Measurements from ENCODE around the gene NSUN7.
A peak's percentile ranks its signal among the peaks of the same experiment; 100 is the strongest.
"Not testable (repeated sequence)": the region's sequence is repeated elsewhere in the genome, so short reads cannot be mapped to it uniquely, and the experiment has no call there.

The NSUN7 gene, protein sequence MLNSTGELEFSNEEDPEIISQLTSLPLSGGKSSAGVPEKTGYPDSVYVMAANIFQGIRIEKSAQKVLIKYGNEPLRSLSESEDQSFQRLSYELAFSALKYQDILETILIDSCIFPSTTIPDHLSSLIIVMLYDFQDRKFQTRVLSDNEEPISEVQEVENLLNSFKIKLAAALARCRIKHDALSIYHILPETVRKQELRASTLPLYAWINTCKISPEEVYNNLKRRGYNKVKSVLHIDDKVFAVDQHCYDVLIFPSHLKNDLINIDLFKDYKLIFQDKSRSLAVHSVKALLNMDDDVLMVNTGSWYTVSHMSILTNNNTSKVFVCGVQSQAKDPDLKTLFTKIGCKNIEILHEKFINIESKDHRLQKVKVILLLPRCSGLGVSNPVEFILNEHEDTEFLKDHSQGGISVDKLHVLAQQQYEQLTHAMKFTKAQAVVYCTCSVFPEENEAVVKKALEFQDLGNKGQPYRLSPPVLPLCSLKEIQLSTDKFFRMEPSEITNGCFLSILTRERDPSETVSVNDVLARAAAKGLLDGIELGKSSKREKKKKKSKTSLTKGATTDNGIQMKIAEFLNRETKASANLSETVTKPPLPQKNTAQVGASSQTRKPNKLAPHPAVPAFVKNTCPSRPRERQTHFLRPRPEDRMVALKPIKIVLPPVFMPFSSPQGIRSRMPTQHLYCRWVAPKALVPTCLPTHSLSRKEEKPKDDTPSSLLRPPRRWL

GRCh38 chr4:40749717-40750460, at the start of gene NSUN7:
Gene NSUN7, plus strand, starts transcription at chr4:40749955. Its CDS starts 739 bp downstream, at chr4:40750694.
- no peak for DNase-seq

- no peak for DNase-seq
Measured at GRCh38 chr4:40702137-40702799, 47.5 kb upstream of the NSUN7 start.

DNA sequence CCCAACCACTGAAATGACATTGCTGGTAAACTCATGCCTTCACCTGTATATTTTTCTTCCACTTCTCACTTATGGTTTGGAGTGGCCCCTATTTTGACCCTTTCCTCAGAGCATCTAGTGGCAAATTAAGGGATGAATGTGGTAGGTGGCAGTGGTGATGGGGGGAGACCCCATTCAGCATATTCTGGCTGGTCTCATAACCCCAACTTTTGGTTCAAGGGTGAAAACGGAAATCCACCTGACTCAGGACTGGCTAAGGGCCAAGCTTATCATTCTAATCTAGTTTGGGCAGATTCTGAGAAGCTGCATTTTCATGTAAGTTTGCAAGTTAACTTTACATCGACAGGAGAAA, 47.0 kb upstream of the NSUN7 start:
- DNase-seq = peak; percentile 71

DNA sequence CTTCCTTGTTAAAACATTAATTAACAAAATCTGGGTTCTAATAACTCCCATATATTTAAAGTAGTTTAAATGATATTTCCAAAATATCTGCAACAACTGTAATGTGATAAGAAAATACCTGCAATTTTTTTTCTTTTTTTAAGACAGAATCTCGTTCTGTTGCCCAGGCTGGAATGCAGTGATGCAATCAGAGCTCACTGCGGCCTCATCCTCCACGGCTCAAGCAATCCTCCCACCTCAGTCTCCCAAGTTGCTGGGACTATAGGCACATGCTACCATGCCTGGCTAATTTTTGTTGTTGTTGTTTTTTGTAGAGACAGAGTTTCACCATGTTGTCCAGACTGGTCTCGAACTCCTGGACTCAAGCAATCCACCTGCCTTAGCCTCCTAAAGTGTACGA, 45.7 kb upstream of the NSUN7 start:
- DNase-seq = no peak

- DNase-seq = peak; percentile 70
Measured at GRCh38 chr4:40710484-40711254, 39.1 kb upstream of the NSUN7 start.

DNA sequence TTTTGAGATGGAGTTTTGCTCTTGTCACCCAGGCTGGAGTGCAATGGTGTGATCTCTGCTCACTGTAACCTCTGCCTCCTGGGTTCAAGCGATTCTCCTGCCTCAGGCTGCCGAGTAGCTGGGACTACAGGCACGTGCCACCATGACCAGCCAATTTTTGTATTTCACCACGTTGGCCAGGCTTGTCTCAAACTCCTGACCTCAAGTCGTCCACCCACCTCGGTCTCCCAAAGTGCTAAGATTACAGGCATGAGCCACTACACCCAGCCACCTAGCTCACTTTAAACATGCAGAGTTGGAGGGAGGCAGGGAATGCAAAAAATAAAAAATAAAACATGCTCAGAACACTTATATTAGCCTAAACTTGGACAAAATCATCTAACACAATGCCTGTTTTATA, 36.8 kb upstream of the NSUN7 start:
- not testable (repeated sequence) for DNase-seq

- no peak for DNase-seq
Measured at GRCh38 chr4:40713798-40714197, 36.0 kb upstream of the NSUN7 start.

GRCh38 chr4:40718586-40718985, 31.2 kb upstream of the NSUN7 start:
- peak; percentile 84 for DNase-seq

DNA sequence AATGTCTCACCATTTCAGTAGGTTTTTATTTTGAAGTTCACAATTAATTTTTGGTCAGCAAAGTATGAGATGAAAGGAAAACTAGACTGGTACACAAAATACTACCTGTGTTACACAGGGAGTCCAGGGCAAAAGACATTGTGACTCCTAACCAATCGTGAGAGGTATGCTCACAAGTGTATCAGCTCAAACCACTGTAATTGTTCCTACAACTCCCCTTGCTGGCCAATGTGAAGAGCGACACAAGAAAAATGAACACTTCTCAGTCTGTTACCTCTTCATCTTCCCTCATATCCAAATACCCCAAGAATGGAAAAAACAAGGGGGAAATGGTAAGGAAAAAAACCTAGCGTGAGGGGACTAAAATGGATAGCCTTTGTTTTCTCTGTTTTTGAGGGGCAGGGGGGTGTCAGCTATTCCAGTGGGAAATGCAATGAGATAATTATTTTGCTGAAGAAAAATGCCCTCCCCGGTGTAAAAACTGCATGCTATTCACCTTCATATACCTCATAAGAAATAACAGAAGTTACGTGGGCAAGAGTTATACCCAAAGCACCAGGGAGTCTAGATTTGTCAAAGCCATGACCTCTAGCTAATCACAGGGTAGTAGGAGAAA, 30.6 kb upstream of the NSUN7 start:
- DNase-seq = peak; percentile 62

DNA sequence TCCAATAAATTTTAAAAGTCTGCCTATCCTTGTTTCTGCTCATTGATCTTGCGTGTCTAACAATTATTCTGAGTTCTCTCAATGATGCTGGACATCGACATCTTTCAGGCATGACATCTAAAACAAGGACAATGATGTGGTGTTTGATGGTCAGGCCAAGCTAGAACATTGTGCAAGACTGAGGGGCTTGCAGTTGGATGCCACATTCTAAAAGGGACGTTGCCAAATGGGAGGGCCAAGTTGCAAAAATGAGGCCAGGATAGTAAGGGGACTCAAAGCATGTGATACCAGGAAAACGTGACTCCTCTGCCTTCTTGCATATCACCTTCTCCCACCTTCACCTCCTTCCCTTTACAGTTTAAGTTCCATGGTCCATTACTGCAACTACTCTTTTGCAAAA, 29.4 kb upstream of the NSUN7 start:
- DNase-seq = no peak

DNA sequence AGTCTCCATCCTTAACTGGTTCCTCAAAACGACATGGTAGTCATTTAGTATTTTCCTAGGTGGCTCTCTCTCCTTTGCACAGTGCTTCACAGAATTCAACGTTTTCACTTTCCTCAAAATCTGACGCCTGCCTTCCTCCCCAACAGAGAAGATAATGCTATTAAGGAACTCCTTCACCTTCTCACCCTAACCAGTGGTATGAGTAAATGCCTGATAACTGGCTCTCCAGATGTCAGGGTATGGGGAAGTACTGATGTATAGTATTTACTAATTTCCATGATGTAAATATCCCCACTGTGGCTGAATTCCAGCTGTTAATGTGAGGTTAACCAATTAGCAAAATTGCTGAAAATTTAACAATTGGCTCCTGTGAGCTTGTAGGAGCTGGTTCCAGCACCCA, 28.8 kb upstream of the NSUN7 start:
- peak; percentile 5 for DNase-seq

- DNase-seq = no peak
Measured at GRCh38 chr4:40721730-40722171, 28.0 kb upstream of the NSUN7 start.

GRCh38 chr4:40722576-40723161, 27.1 kb upstream of the NSUN7 start:
- DNase-seq = peak; percentile 8

DNA sequence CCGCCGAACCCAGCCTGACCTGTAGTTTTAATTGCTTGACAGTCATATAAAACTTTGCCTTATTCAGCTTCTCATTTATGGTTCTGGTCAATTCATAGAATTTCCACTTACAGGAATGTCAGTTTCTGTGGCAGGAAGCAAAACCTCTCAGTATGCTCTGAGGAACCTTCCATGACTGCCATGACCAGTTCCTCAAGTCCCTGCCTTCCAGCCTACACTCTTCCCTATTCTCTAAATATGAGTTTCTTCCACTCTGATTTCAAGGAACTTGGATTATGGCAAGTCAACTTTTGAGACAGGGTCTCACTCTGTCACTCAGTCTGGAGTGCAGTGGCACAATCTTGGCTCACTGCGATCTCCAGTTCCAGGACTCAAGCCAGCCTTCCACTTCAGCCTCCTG, 26.0 kb upstream of the NSUN7 start:
- no peak for DNase-seq

DNA sequence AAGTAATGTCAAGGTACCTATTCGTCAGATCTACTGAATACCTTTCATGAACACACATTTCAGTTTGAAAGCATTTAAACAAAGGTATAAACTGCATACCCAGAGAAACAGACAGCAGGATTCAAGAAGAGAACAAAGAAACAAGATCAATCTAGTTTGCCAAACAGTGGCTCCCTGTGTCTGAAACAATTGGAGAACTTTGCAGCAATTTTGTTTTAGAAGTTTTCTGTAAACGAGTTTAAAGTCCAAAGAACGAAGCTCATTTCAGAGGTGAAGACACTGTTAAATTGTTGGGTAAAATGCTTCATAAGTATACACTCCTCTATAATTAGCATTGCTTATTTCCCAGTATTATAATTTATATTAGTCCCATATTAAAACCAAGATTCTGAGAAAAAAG, 21.4 kb upstream of the NSUN7 start:
- DNase-seq = no peak

DNA sequence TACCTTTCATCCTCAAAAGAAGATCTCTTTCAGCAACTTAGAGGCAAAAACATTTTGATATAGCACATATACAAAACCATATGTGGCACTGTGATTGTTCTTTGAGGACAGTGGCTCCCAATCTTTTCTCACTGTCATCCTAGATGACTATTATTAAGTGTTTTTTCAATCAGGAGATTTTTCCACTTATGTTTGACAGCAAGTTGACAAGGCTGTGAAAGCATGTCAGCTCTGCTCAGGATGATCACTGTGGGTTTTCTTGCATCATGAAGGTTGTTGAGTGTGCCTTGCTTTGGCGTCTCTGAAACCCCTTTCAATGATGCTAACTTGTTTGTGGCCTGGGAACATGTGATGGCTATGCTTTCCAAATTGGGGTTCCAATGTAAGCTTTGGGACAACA, 20.2 kb upstream of the NSUN7 start:
- DNase-seq = no peak

- DNase-seq = no peak
Measured at GRCh38 chr4:40730091-40730679, 19.6 kb upstream of the NSUN7 start.

GRCh38 chr4:40731361-40731760, 18.4 kb upstream of the NSUN7 start:
- no peak for DNase-seq

DNA sequence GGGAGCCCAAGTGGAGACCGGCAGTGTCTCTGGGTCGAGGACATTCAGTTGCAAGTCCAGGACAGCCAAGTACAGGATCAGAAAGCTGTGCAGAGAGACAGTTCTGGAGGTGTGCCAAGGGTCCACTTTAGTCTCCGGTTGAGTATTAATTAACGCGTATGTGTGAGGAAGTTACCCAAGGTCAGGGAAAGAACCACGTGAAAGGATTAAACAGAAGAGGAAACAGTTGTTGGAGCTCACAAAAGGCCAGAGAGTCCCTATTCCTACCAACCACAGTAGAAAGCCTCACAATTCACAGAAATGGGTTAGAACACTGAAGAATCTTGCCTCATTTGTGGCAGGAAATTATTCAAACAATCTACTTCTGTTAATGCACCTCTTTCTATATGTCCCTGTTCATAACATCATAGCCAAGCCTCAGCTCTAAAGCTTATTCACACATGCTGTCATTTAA, 17.9 kb upstream of the NSUN7 start:
- peak; percentile 70 for DNase-seq

DNA sequence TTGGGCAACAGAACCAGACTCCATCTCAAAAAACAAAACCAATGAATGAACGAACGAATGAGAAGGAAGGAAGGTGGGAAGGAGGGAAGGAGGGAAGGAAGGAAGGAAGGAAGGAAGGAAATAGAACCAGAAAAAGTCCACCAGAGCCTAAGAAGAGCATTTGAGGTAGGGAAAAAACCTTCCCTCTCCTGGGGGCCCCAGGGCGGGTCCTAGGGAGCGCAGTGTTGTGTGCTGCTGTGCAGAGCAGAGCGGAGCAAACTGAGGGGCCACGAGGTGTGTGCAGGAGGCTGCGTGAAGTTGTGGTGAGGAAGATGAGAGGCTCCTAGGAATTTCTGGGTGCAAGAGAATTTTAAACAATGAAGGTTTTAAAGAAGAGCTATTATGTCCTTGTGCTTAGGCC, 16.0 kb upstream of the NSUN7 start:
- no peak for DNase-seq

GRCh38 chr4:40734497-40734896, 15.3 kb upstream of the NSUN7 start:
- no peak for DNase-seq

All from RPMI8226 (cell line).